Fibroblast of lung (primary cell): ENCODE results near the gene MAPK13.

Source experiments
- CTCF ChIP-seq, 2 donors: IDR thresholded peaks in 1 of 2; conservative IDR thresholded peaks in 1 of 2; 1 replicate in 1 of 2; 2 replicates in 1 of 2; pipeline ENCODE4 v1.5.1; 2011 to 2012; ENCODE audit warnings: low read length in 2 of 2, control low read depth in 1 of 2, inconsistent platforms in 1 of 2, low read depth in 1 of 2, mild to moderate bottlenecking in 1 of 2
- EZH2 ChIP-seq: IDR thresholded peaks from 2 replicates; pipeline ENCODE4 v1.5.1; 2012; ENCODE audit warnings: low read length, control low read depth, mild to moderate bottlenecking; ENCODE audit errors: missing control alignments

- no peak for TF ChIP-seq CTCF (conservative IDR thresholded peaks at IDR 0.05 in 1 of 2, IDR thresholded peaks at IDR 0.05 in 1 of 2; ENCODE audit: low read depth in 1 of 2, low read length in 2 of 2)
- no peak for TF ChIP-seq EZH2
These were observed 17.3 kb upstream of the MAPK13 start for GRCh38 chr6:36113049-36113448.
